PC-9 (cell line): ENCODE results near the gene ITSN1. TPM values are rescaled to one million over a fixed set of nuclear protein-coding genes. Genes with fewer than 3 reads are reported as not detected.

ENCODE experiments used
- BruUV-seq: library from RNA; stranded (reverse); fragments of 400-500 nt; replicated peaks from 2 replicates; lab custom pipeline; 2021; lab: Mats Ljungman, UMichigan
- CTCF ChIA-PET: fragments of 300-600 bp; sonication (Branson Sonifier 250); formaldehyde crosslinking; loops from one replicate; lab custom pipeline; 2022; ENCODE audit warnings: antibody characterized with exemption; lab: Charles Lee
- POLR2A ChIA-PET: fragments of 300-600 bp; sonication (Branson Sonifier 250); formaldehyde crosslinking; loops from one replicate; lab custom pipeline; 2022; ENCODE audit warnings: antibody characterized with exemption; ENCODE audit not compliant: unreplicated experiment; lab: Charles Lee
- DNase-seq, 2 experiments: peaks; one replicate each; pipeline versions ENCODE4 v3.0.0 to v3.0.0-alpha.2; 2015 to 2022; ENCODE audit warnings: mixed read lengths in 1 of 2
- H2AFZ ChIP-seq: fragments of 200-600 bp; sonication (generic); 2 replicates; pipeline ENCODE4 v1.8.1; 2017; ENCODE audit warnings: antibody characterized with exemption
- H3F3A ChIP-seq: fragments of 200-600 bp; sonication (generic); 2 replicates; pipeline ENCODE4 v1.8.1; 2017; ENCODE audit warnings: antibody characterized with exemption, mild to moderate bottlenecking, low read depth; ENCODE audit not compliant: insufficient read depth
- H3K27ac ChIP-seq: fragments of 200-600 bp; sonication (generic); 2 replicates; pipeline ENCODE4 v1.6.1; 2016; ENCODE audit warnings: mixed run types
- H3K27me3 ChIP-seq: fragments of 200-600 bp; sonication (generic); 2 replicates; pipeline ENCODE4 v1.6.1; 2016; ENCODE audit warnings: low read depth, mixed run types; ENCODE audit not compliant: insufficient read depth
- H3K36me3 ChIP-seq: fragments of 200-600 bp; sonication (generic); 2 replicates; pipeline ENCODE4 v1.6.1; 2016; ENCODE audit warnings: low read depth, mixed run types
- H3K4me1 ChIP-seq: fragments of 200-600 bp; sonication (generic); replicated peaks from 2 replicates; pipeline ENCODE4 v1.6.1; 2016; ENCODE audit warnings: mixed run types; ENCODE audit not compliant: insufficient read depth
- H3K4me2 ChIP-seq: fragments of 200-600 bp; sonication (generic); 2 replicates; pipeline ENCODE4 v1.6.1; 2017; ENCODE audit warnings: mixed run types
- H3K4me3 ChIP-seq: fragments of 200-600 bp; sonication (generic); 2 replicates; pipeline ENCODE4 v1.6.1; 2016; ENCODE audit warnings: mixed run types
- H3K79me2 ChIP-seq: fragments of 200-600 bp; sonication (generic); 2 replicates; pipeline ENCODE4 v1.6.1; 2017; ENCODE audit warnings: low read depth, mixed run types
- H3K9me2 ChIP-seq: fragments of 200-600 bp; sonication (generic); 2 replicates; pipeline ENCODE4 v1.8.1; 2017; ENCODE audit warnings: mild to moderate bottlenecking; ENCODE audit not compliant: insufficient read depth
- H3K9me3 ChIP-seq: fragments of 200-600 bp; sonication (generic); 2 replicates; pipeline ENCODE4 v1.8.1; 2016; ENCODE audit warnings: low read depth; ENCODE audit not compliant: insufficient read depth
- H4K20me1 ChIP-seq: fragments of 200-600 bp; sonication (generic); 2 replicates; pipeline ENCODE4 v1.8.1; 2017; ENCODE audit not compliant: insufficient read depth
- CTCF ChIP-seq: fragments of 200-600 bp; sonication (generic); conservative IDR thresholded peaks from 2 replicates; pipeline ENCODE4 v1.6.1; 2017; ENCODE audit warnings: mixed run types, antibody characterized with exemption, mild to moderate bottlenecking, moderate library complexity
- EZH2 ChIP-seq: fragments of 200-600 bp; sonication (generic); IDR thresholded peaks from 2 replicates; pipeline ENCODE4 v1.8.0; 2017; ENCODE audit warnings: antibody characterized with exemption, low read depth
- intact Hi-C: fragments of 100-400 bp; cut with micrococcal nuclease; formaldehyde crosslinking; loops from one replicate; pipeline ENCODE4 v1.10.0; 2022; ENCODE audit not compliant: unreplicated experiment
- total RNA-seq: library from RNA; stranded (reverse); gene quantifications from 2 replicates; pipeline ENCODE4 v1.2.3, GENCODE V29; 2021

Gene ITSN1
- total RNA-seq, 1 experiment from 2014 or later, result 46.3 TPM

GRCh38 chr21:33904041-33904440 lies 261.7 kb downstream of the ITSN1 start:
- Histone ChIP-seq H3K4me2 (no peak overlapping the region), H3K4me1 (no peaks in the 10 kb centered on the region), H3K27me3 (no peaks in the 10 kb centered on the region), H3F3A (0 out of 2 replicates have a peak, but pooled peaks cover 4% of the 10 kb centered on the region), H3K27ac (no peak overlapping the region), H3K4me3 (no peak overlapping the region), H3K9me2 (no peaks in the 10 kb centered on the region), H3K79me2 (no peaks in the 10 kb centered on the region), H2AFZ (no peak overlapping the region), H3K36me3 (0 out of 2 replicates have a peak, but pooled peaks cover 4% of the 10 kb centered on the region), H3K9me3 (no peaks in the 10 kb centered on the region), H4K20me1 (no peaks in the 10 kb centered on the region)
- ChIA-PET POLR2A (no interaction called here), CTCF (interaction anchor here (0.5 kb wide), 1 partner anchor 151 kb away, joined by 5 read pairs; no protein-coding TSS in a partner anchor)
- intact Hi-C loops, result no loop called here
- TF ChIP-seq CTCF (no peak), EZH2 (no peak)
- BruUV-seq, result no TSS peak
- no peak for DNase-seq

GRCh38 chr21:33908760-33909159 lies 266.5 kb downstream of the ITSN1 start:
- H2AFZ ChIP-seq, result no peak overlapping the region
- H3K9me2 ChIP-seq, result no peaks in the 10 kb centered on the region
- no peak for TF ChIP-seq EZH2
- TF ChIP-seq CTCF, result no peak
- H3K79me2 ChIP-seq, result peaks cover 13% of the 10 kb centered on the region; the same call in 1 of the 2 replicates
- BruUV-seq, result no TSS peak
- ChIA-PET POLR2A (no interaction called here), CTCF (no interaction called here)
- no peaks in the 10 kb centered on the region for H3K27me3 ChIP-seq
- H3F3A ChIP-seq, result no peaks in the 10 kb centered on the region
- no peaks in the 10 kb centered on the region for H3K4me1 ChIP-seq
- no peaks in the 10 kb centered on the region for H3K9me3 ChIP-seq
- no peaks in the 10 kb centered on the region for H4K20me1 ChIP-seq
- no peak for DNase-seq
- intact Hi-C loops, result no loop called here
- no peak overlapping the region for H3K4me2 ChIP-seq
- 0 out of 2 replicates have a peak, but pooled peaks cover 4% of the 10 kb centered on the region for H3K36me3 ChIP-seq
- no peak overlapping the region for H3K27ac ChIP-seq
- no peak overlapping the region for H3K4me3 ChIP-seq

- Histone ChIP-seq H3K36me3 (0 out of 2 replicates have a peak, but pooled peaks cover 4% of the 10 kb centered on the region), H3F3A (no peaks in the 10 kb centered on the region), H4K20me1 (no peaks in the 10 kb centered on the region), H3K9me2 (no peaks in the 10 kb centered on the region), H2AFZ (no peak overlapping the region), H3K9me3 (no peaks in the 10 kb centered on the region), H3K4me2 (no peak overlapping the region), H3K27me3 (no peaks in the 10 kb centered on the region), H3K4me1 (peaks cover 7% of the 10 kb centered on the region; the same call in 1 of the 2 replicates), H3K79me2 (peaks cover 23% of the 10 kb centered on the region), H3K4me3 (no peak overlapping the region), H3K27ac (no peak overlapping the region)
- no peak for DNase-seq
- no TSS peak for BruUV-seq
- TF ChIP-seq CTCF (no peak), EZH2 (no peak)
- intact Hi-C loops, result no loop called here
- ChIA-PET POLR2A (no interaction called here), CTCF (no interaction called here)
Observed at GRCh38 chr21:33909756-33910155, 267.5 kb downstream of the ITSN1 start.
